K562 (cell line): ENCODE data around the gene ACTR3C. TPM values are rescaled to one million over a fixed set of nuclear protein-coding genes. Genes with fewer than 3 reads are reported as not detected.

Experiments
- HMGN3 ChIP-seq: IDR thresholded peaks from 2 replicates; pipeline ENCODE4 v1.6.1; 2011; ENCODE audit warnings: borderline replicate concordance, low read depth, mild to moderate bottlenecking, mixed read lengths, low read length; ENCODE audit not compliant: insufficient read length; ENCODE audit errors: extremely low read depth
- MEF2A ChIP-seq: IDR thresholded peaks from 2 replicates; pipeline ENCODE4 v1.6.1; 2011; ENCODE audit warnings: low read depth, mild to moderate bottlenecking, low read length, moderate library complexity; ENCODE audit not compliant: control insufficient read depth
- ZNF764 ChIP-seq: fragments of 250-450 bp; sonication (Bioruptor Pico); IDR thresholded peaks from 2 replicates; pipeline ENCODE4 v1.4.0; 2020; ENCODE audit warnings: low read depth, mild to moderate bottlenecking, moderate library complexity
- polyA plus RNA-seq, 8 experiments: library from polyadenylated mRNA; depleted of rRNA in 4 of 8; stranded (reverse) in 5 of 8; unstranded in 3 of 8; fragments of >200 nt; fragmentation: Nextera tagmentation in 2 of 8; fragmentation: Illumina TruSeq in 1 of 8; extraction: Ambion mirVana in 2 of 8; extraction: Trizol in 1 of 8; gene quantifications; 2 replicates each; pipeline versions ENCODE4 v1.2.1 to v1.2.3, GENCODE V29; 2011 to 2014; ENCODE audit warnings: inconsistent platforms in 1 of 8, missing spikeins in 1 of 8
- total RNA-seq, 7 experiments: library from RNA; depleted of rRNA in 6 of 7; stranded (reverse); fragments of >200 nt in 6 of 7; fragmentation: Illumina TruSeq in 2 of 7; extraction: Trizol in 2 of 7; gene quantifications; 2 replicates each; pipeline versions ENCODE4 v1.2.1 to v1.2.3, GENCODE V29; 2011 to 2021; ENCODE audit warnings: low replicate concordance in 1 of 7
- TF ChIP-seq, protein P1 (sequence below), 2 experiments: fragments of 450-650 bp in 1 of 2; sonication (generic) in 1 of 2; formaldehyde crosslinking in 1 of 2; IDR thresholded peaks; 2 replicates each; pipeline versions ENCODE4 v1.7.1 to v1.9.0; 2016 to 2022; ENCODE audit warnings: inconsistent platforms in 1 of 2, mild to moderate bottlenecking in 1 of 2, missing genetic modification reagents in 1 of 2
- TF ChIP-seq, protein P2 (sequence below): fragments of 450-650 bp; IDR thresholded peaks from 2 replicates; pipeline ENCODE4 v1.6.1; 2018; ENCODE audit not compliant: partially characterized antibody
- TF ChIP-seq, protein P3 (sequence below): fragments of 450-650 bp; formaldehyde crosslinking; IDR thresholded peaks from 2 replicates; pipeline ENCODE4 v1.4.0; 2020; ENCODE audit warnings: mild to moderate bottlenecking, mixed read lengths
- TF ChIP-seq, protein P4 (sequence below): fragments of 250-450 bp; sonication (Bioruptor Pico); IDR thresholded peaks from 2 replicates; pipeline ENCODE4 v1.8.0; 2022; ENCODE audit warnings: inconsistent platforms, mild to moderate bottlenecking, moderate library complexity, borderline replicate concordance

ACTR3C gene
- total and polyA plus RNA-seq, 9 of the 15 experiments (the other 6 are each of a cell fraction or from before 2014, with no cell fraction given) = 9.0 to 35.4 (median 13.3) TPM

DNA sequence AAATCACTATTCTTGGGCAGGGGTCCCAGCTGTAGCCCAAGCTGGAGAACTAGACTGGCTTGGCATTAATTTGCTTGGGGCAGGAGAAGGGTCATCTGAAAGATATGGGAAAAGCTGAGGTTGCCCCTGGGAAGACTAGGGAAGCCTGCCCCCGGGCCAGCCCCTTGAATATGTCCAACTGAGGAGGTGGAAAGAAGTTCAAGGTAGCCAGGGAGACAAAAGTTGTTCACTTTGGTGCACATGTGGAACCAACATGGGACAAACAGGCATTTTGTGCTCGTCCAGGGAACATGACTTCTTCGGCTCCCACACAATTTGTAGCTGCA lies 1.6 kb downstream of the ACTR3C start (continued):
- TF ChIP-seq, protein P1, sequence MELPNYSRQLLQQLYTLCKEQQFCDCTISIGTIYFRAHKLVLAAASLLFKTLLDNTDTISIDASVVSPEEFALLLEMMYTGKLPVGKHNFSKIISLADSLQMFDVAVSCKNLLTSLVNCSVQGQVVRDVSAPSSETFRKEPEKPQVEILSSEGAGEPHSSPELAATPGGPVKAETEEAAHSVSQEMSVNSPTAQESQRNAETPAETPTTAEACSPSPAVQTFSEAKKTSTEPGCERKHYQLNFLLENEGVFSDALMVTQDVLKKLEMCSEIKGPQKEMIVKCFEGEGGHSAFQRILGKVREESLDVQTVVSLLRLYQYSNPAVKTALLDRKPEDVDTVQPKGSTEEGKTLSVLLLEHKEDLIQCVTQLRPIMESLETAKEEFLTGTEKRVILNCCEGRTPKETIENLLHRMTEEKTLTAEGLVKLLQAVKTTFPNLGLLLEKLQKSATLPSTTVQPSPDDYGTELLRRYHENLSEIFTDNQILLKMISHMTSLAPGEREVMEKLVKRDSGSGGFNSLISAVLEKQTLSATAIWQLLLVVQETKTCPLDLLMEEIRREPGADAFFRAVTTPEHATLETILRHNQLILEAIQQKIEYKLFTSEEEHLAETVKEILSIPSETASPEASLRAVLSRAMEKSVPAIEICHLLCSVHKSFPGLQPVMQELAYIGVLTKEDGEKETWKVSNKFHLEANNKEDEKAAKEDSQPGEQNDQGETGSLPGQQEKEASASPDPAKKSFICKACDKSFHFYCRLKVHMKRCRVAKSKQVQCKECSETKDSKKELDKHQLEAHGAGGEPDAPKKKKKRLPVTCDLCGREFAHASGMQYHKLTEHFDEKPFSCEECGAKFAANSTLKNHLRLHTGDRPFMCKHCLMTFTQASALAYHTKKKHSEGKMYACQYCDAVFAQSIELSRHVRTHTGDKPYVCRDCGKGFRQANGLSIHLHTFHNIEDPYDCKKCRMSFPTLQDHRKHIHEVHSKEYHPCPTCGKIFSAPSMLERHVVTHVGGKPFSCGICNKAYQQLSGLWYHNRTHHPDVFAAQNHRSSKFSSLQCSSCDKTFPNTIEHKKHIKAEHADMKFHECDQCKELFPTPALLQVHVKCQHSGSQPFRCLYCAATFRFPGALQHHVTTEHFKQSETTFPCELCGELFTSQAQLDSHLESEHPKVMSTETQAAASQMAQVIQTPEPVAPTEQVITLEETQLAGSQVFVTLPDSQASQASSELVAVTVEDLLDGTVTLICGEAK (IDR thresholded peaks at IDR 0.05) = 0 out of 2 replicates have a peak, but pooled peaks have one; percentile 35
- TF ChIP-seq, protein P1 (CRISPR knock-in tag; IDR thresholded peaks at IDR 0.05) = no peak
- TF ChIP-seq, protein P2, sequence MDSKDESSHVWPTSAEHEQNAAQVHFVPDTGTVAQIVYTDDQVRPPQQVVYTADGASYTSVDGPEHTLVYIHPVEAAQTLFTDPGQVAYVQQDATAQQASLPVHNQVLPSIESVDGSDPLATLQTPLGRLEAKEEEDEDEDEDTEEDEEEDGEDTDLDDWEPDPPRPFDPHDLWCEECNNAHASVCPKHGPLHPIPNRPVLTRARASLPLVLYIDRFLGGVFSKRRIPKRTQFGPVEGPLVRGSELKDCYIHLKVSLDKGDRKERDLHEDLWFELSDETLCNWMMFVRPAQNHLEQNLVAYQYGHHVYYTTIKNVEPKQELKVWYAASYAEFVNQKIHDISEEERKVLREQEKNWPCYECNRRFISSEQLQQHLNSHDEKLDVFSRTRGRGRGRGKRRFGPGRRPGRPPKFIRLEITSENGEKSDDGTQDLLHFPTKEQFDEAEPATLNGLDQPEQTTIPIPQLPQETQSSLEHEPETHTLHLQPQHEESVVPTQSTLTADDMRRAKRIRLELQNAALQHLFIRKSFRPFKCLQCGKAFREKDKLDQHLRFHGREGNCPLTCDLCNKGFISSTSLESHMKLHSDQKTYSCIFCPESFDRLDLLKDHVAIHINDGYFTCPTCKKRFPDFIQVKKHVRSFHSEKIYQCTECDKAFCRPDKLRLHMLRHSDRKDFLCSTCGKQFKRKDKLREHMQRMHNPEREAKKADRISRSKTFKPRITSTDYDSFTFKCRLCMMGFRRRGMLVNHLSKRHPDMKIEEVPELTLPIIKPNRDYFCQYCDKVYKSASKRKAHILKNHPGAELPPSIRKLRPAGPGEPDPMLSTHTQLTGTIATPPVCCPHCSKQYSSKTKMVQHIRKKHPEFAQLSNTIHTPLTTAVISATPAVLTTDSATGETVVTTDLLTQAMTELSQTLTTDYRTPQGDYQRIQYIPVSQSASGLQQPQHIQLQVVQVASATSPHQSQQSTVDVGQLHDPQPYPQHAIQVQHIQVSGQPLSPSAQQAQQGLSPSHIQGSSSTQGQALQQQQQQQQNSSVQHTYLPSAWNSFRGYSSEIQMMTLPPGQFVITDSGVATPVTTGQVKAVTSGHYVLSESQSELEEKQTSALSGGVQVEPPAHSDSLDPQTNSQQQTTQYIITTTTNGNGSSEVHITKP = no peak
- TF ChIP-seq MEF2A (no peak), HMGN3 (no peak), ZNF764 (no peak)
- TF ChIP-seq, protein P3, sequence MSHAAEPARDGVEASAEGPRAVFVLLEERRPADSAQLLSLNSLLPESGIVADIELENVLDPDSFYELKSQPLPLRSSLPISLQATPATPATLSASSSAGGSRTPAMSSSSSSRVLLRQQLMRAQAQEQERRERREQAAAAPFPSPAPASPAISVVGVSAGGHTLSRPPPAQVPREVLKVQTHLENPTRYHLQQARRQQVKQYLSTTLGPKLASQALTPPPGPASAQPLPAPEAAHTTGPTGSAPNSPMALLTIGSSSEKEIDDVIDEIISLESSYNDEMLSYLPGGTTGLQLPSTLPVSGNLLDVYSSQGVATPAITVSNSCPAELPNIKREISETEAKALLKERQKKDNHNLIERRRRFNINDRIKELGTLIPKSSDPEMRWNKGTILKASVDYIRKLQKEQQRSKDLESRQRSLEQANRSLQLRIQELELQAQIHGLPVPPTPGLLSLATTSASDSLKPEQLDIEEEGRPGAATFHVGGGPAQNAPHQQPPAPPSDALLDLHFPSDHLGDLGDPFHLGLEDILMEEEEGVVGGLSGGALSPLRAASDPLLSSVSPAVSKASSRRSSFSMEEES (CRISPR knock-in tag) = no peak
- TF ChIP-seq, protein P4, sequence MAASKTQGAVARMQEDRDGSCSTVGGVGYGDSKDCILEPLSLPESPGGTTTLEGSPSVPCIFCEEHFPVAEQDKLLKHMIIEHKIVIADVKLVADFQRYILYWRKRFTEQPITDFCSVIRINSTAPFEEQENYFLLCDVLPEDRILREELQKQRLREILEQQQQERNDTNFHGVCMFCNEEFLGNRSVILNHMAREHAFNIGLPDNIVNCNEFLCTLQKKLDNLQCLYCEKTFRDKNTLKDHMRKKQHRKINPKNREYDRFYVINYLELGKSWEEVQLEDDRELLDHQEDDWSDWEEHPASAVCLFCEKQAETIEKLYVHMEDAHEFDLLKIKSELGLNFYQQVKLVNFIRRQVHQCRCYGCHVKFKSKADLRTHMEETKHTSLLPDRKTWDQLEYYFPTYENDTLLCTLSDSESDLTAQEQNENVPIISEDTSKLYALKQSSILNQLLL (CRISPR knock-in tag) = no peak
